EH (cell line): ENCODE measurements around the gene PSMB9.
"Not testable (repeated sequence)": the region's sequence is repeated elsewhere in the genome, so short reads cannot be mapped to it uniquely, and the experiment has no call there.

Experiments used
- DNase-seq: peaks from one replicate; pipeline ENCODE4 v3.0.0-alpha.2; 2015; ENCODE audit warnings: low read depth

PSMB9 gene

DNA sequence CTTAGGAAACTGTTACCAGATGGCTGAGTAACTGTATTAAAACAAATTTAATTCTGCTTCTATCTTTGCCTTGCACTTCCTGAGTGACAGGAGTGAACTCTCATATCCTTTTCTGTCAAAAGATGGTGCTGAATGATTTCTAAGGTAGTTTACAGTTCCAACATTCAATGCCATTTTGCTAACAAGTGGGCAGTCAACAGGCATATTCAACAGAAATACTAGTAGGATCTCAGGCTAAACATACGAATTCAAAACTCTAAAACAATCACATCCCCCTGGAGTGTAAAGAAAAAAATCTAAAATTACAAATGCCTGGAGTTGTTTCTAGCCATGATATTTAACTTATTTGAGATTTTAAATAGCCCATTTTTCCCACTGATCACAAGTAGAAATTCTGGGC, 6.7 kb downstream of the PSMB9 start:
- no peak for DNase-seq

DNA sequence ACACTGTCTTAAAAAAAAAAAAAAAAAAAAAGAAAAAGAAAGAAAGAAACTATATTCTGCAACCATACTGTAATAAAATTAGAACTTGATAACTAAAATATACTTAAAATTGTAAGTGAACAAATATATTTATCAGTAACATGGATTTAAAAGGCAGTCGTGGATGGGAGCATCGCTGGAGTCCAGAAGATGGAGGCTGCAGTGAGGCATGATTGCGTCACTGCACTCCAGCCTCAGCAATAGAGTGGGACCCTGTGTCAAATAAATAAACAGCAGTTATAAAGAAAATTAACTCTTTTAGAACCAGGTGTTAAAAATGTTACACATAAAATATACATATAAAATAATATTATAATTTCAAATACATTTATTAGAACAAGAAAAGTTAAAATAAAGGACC, 8.7 kb downstream of the PSMB9 start:
- DNase-seq, result no peak

- no peak for DNase-seq
Observed at GRCh38 chr6:32865724-32866443, 11.9 kb downstream of the PSMB9 start.

DNA sequence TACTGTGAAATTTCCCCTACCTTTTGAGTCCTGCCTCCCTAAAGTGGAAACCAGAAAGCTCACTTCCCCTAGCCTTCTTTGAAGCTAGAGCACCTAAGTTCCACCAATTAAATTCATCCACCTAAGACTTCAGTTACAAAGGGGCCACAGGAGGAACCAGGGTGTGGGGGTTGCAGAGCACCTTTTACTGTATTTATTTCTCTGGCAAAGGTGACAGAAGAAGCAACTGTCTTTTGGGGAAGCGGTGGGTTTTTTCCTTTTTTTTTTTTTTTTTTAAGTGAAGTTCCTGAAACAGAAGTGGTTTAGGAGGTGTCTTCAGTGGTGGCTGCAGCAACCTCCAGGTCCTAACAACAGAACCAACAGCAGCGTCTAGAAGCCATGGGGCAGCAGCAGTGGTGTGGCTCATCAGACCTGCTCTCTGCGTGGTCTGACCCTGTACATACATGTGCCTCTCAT, 13.1 kb downstream of the PSMB9 start:
- DNase-seq, result no peak

- no peak for DNase-seq
Observed at GRCh38 chr6:32867554-32868256, 13.7 kb downstream of the PSMB9 start.

DNA sequence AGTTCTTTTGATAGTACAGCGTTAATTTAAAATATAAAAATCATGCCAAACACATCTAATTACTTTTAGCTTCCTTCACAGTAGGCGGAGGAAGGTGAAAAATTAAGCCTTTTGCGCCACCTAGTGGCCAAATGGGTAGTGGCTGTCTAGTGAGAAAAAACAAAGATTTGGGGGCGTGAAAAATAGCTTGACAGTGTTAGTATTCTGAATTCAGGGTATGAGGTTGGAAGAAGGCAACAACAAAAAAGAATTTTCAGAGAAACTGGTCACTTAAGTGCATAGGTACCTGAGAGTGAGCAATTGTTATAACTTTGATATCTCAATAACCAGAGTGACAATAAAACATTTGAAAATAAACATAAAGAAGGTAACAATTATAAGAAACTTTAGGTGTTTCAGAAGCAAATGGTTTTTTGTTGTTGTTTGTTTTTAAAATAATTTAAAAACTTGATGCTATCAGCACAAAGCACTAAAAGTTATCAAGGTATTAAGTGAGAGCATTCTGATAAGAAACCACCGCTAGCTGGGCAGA, 14.3 kb downstream of the PSMB9 start:
- DNase-seq, result peak; percentile 76

DNA sequence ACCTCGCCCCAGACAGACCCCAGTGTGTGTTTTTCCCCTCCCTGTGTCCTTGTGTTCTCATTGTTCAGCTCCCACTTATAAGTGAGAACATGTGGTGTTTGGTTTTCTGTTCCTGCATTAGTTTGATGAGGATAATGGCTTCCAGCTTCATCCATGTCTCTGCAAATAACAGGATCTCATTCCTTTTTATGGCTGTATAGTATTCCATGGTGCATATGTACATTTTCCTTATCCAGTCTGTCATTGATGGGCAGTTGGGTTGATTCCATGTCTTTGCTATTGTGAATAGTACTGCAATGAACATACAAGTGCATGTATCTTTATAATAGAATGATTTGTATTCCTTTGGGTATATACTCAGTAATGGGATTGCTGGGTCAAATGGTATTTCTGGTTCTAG, 20.0 kb downstream of the PSMB9 start:
- not testable (repeated sequence) for DNase-seq

DNA sequence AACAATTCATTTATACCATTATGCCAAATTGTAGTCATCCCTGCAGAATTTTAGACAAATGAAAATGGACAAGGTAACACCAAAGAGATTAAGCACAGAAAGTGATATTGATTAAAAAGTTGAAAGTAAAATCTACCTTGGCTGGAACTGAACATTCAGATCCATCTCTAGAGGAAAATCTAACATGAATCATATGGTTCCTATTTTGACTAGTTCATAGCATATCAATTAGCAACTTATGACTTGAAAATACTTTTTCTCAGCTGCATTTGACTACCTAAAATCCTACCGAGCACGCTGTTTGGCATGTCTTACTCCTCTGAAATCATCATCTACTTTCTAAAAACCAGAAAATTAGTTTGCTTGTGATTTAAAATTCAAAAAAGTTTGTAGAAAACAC, 22.6 kb downstream of the PSMB9 start:
- no peak for DNase-seq

DNA sequence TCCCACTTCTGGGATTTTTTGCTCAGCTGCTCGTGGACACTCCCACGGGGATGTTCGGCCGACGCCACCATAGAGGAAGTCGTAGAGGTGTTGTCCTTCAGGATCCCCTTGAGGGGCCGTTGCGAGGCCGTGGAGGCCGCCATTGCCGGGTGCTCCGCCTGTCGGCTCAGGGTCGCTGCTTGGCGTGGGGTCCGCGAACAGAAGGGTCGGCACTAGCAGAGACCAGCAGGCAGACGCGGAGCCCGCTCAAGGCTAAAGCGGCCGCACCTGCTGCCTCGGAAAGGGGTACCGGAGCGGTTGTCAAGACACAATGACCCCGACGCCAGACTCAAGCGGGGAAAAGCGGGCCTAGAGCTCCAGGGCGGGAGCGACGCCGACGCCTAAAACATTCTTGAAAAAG, 25.7 kb downstream of the PSMB9 start:
- no peak for DNase-seq

GRCh38 chr6:32880962-32881361, 27.0 kb downstream of the PSMB9 start:
- DNase-seq, result not testable (repeated sequence)

DNA sequence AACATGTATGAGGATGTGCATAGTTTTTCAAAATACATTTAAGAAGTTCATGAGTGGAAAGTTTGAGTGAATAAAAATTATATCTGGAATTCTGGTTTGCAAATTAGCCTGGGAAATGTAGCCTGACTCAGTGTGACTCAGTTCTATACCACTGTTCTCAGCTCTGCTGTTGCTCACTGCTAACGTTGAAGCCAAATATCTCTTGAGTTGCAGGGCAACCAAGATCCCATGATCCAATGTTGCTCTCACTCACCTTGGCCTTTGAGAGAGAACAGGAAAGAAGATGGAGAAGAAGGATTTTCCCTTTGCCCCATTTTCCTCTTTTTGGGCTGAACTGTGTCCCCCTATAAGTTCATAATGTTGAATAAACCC, 28.9 kb downstream of the PSMB9 start:
- peak; percentile 60 for DNase-seq

DNA sequence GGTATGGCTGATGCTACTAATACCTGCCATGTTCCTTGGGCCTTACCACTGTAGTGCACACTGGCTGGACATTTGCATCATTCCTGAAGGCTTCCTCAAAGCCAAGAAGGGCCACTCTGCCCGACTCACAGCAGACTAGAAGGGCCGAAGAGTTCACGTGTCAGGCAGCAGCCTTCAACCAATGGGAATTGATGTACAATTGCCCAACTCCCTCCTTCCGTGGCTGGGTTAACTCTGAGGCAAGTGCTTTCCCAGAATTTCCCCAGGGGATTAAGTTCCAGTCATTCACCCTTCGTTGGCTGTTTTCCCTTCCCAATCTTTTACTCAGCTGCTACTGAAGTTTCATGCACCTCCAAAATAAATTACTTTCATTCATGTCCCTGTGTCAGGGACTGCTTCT, 29.8 kb downstream of the PSMB9 start:
- peak; percentile 84 for DNase-seq

DNA sequence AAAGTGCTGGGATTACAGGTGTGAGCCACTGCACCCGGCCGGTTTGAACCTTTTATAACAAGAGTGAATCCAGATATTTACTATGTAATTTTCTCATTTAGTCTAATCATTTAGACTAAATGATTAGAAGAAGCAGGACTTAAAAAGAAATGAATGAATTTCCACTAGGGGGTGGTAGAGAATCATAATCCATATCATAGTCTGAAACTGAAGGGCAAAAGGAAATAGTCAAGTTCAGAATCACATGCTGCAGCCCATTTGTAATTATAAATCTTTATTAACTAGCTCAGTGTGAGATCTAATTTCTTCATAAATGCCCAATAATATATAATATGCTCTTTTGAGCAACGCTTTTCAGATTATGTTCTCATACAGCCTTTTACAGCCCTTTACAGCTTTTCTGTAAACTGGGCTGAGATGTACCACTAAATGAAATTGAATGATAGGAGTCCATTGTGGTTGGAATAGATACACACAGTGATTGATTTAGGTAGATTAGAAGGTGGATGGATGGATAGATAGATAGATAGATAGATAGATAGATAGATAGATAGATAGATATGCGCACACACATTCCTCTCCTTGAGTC, 31.8 kb downstream of the PSMB9 start:
- DNase-seq, result peak; percentile 74

GRCh38 chr6:32886681-32887383, 32.8 kb downstream of the PSMB9 start:
- DNase-seq, result peak; percentile 95

DNA sequence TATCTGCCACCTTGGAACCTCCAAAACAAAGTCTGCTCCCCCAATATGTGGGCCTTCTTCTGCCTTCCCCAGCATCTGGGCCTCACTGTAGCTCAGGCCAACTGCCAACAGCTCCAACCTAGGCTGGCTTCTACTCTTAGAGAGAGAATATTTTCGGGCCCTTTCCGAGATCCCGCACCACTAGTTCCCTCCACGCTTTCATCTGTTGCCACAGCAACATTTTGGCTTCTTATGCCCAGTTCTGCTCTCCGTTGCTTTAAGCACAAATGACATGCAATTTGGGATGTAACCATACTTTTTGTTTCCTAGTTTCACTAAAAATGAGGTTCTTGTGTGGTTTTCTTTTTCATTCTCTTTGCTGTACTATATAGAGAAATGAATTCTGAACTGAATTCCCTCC, 33.6 kb downstream of the PSMB9 start:
- no peak for DNase-seq

GRCh38 chr6:32888576-32888975, 34.6 kb downstream of the PSMB9 start:
- DNase-seq, result no peak

DNA sequence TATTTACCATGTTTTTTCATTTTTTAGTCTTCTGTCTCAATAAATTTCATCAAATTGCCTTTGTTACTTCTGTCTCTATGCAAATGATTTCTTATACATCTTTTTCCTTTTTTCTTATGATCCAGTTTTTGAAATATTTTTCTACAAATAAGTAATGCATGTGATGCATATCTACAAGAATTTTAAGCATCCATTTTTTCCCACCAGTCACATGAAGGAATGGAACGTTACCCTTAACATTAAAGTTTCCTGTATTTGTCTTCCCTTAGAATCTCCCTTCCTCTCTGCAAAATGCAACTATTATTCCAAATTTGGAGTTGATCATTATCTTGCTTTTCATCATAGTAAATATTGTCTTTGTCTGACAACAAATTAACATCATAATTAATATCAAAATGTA, 35.5 kb downstream of the PSMB9 start:
- no peak for DNase-seq

DNA sequence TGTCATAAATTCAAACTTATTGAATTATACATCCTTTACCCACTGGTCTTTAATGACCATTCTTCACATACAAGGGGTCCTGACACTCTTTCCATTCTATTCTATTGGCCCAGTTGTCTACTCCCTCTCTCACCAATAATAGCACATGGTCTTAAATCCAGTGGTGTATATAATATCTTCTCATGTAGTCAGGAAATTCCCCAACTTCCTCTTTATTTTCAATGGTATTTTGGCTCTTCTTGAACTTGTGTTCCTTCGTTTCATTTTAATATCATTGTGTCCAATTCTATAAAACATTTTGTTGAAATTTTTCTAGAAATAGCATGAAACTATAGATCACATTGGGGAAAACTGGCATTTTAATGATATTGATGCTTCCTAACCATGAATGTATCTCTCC, 36.8 kb downstream of the PSMB9 start:
- no peak for DNase-seq

- DNase-seq, result peak; percentile 89
Observed at GRCh38 chr6:32894085-32895005, 40.4 kb downstream of the PSMB9 start.

GRCh38 chr6:32895006-32895345, 41.0 kb downstream of the PSMB9 start:
- no peak for DNase-seq

DNA sequence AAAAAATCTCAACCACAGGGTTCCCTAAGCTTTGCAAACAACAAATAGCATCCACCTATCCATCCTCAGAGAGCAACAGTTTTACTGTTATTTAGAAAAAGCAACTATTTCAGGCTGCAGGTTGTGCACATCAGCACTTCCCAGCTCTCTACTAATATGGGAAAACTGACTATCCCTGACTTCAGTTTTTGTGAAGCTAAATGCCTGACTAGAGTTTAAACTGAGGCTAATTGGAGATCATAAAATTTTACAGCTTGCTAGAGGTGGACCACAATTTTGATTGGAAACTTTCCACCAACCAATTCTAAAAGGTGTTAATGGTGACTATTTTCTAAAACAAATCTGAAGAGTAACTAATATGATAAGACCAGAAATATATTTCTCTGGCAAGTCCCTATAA, 50.0 kb downstream of the PSMB9 start:
- DNase-seq, result no peak

GRCh38 chr6:32905078-32905477, 51.1 kb downstream of the PSMB9 start:
- DNase-seq, result no peak
